ENCODE measurements around the gene RNASE9.

DNA sequence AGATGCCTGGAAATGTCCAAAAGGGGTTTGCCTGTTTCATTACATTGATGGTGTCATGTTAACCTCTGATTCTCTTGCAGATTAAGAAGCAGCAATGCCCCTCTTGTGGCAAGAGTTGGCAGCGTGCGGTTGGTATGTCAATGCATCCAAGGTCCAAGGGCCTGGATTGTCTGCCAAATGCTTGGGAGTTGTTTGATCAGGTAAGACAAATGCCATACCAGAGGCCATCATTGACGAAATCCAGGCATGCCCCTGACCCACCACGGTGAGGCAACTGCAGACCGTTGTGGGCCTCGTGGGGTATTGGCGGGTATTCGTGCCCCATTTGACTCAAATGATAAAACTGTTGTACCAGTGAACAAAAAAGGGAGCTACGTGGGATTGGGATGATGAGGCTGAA, 41.7 kb upstream of the RNASE9 start:
- no peak for TF ChIP-seq NFE2L2 (IDR thresholded peaks at IDR 0.05; ENCODE audit: low read depth, low read length)
- TF ChIP-seq, protein P1, sequence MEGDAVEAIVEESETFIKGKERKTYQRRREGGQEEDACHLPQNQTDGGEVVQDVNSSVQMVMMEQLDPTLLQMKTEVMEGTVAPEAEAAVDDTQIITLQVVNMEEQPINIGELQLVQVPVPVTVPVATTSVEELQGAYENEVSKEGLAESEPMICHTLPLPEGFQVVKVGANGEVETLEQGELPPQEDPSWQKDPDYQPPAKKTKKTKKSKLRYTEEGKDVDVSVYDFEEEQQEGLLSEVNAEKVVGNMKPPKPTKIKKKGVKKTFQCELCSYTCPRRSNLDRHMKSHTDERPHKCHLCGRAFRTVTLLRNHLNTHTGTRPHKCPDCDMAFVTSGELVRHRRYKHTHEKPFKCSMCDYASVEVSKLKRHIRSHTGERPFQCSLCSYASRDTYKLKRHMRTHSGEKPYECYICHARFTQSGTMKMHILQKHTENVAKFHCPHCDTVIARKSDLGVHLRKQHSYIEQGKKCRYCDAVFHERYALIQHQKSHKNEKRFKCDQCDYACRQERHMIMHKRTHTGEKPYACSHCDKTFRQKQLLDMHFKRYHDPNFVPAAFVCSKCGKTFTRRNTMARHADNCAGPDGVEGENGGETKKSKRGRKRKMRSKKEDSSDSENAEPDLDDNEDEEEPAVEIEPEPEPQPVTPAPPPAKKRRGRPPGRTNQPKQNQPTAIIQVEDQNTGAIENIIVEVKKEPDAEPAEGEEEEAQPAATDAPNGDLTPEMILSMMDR (conservative IDR thresholded peaks at IDR 0.05; ENCODE audit: low read depth, low read length) = no peak
- no peak for TF ChIP-seq MXI1 (IDR thresholded peaks at IDR 0.05; ENCODE audit: borderline replicate concordance, low read depth, low read length)
- no peak for TF ChIP-seq BHLHE40 (IDR thresholded peaks at IDR 0.05; ENCODE audit: low read depth, low read length)
- TF ChIP-seq MAZ (IDR thresholded peaks at IDR 0.05; ENCODE audit: borderline replicate concordance, low read depth, low read length) = no peak
- no peak for TF ChIP-seq POLR2A (IDR thresholded peaks at IDR 0.05; ENCODE audit: low read depth, low read length)
